Glutamatergic neuron (in vitro differentiated cells): ENCODE measurements around the gene IGSF10. TPM values are rescaled to one million over a fixed set of nuclear protein-coding genes. Genes with fewer than 3 reads are reported as not detected.
"Not testable (repeated sequence)": the region's sequence is repeated elsewhere in the genome, so short reads cannot be mapped to it uniquely, and the experiment has no call there.

Experiments used
- DNase-seq: peaks from one replicate; pipeline ENCODE4 v3.0.0; 2022
- H3K27ac Mint-ChIP-seq: one replicate; pipeline ENCODE4 v1.8.0; 2020; ENCODE audit warnings: mild to moderate bottlenecking, mixed read lengths, inconsistent platforms; ENCODE audit not compliant: unreplicated experiment
- H3K27me3 Mint-ChIP-seq: one replicate; pipeline ENCODE4 v1.8.0; 2020; ENCODE audit warnings: mild to moderate bottlenecking, moderate library complexity, mixed read lengths, inconsistent platforms; ENCODE audit not compliant: unreplicated experiment
- H3K36me3 Mint-ChIP-seq: one replicate; pipeline ENCODE4 v1.8.0; 2020; ENCODE audit warnings: mild to moderate bottlenecking, mixed read lengths, inconsistent platforms; ENCODE audit not compliant: unreplicated experiment
- H3K4me1 Mint-ChIP-seq: one replicate; pipeline ENCODE4 v1.8.0; 2020; ENCODE audit warnings: mild to moderate bottlenecking, low read depth, mixed read lengths, inconsistent platforms; ENCODE audit not compliant: unreplicated experiment
- H3K4me3 Mint-ChIP-seq: one replicate; pipeline ENCODE4 v1.8.0; 2020; ENCODE audit warnings: mild to moderate bottlenecking, mixed read lengths, inconsistent platforms; ENCODE audit not compliant: unreplicated experiment
- H3K9me3 Mint-ChIP-seq: one replicate; pipeline ENCODE4 v1.8.0; 2020; ENCODE audit warnings: mild to moderate bottlenecking, moderate library complexity, mixed read lengths, inconsistent platforms; ENCODE audit not compliant: unreplicated experiment
- total RNA-seq: library from RNA; stranded (reverse); fragmentation: NEBNext Ultra II Directional; extraction: Animal tissue kit (Norgen Biotek cat#: 25700); gene quantifications from one replicate; pipeline ENCODE4 v1.2.1, GENCODE V29; 2021; ENCODE audit not compliant: unreplicated experiment
- TF ChIP-seq, protein P1 (sequence below): fragments of 200-600 bp; sonication (generic); IDR thresholded peaks from one replicate; pipeline ENCODE4 v1.5.0; 2021; ENCODE audit not compliant: partially characterized antibody, unreplicated experiment

Gene IGSF10
- total RNA-seq, 1 donor from 2014 or later, result 0.05 TPM

DNA sequence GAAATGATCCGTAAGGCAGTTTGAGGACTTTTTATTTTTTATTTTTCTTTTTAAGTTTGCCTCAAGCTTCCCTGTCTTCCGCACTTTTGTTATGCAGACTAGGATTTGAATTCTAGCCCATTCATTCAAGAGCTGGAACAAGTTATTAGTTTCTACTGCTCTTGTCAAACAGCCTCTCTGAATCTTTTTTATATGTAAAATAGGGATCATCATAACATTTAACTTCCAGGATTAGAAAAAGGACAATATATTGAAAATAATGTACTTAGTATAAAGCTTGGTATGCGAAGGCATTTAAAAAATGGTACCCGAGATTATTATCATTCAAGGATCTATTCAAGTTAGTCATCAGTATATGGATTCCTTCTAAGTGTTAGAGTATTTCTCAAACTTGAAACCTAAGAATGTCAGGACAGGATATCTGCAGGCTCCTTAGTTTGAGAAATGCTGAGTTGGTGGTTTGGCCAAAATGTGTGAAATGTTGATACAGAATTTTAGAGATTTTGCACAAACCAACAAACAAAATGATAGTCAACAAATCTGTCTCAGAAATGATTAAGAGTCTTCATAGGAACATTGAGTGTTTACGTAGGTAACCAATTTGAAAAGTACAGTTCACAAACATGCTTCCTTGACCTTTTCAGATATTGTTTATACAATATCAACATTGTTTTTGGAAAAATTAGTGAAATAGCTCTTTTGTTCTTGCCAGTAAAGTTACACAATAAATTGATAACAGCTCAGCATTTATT is 40.5 kb upstream of the IGSF10 start:
- H3K27me3 Mint-ChIP-seq, result no peaks in the 10 kb centered on the region
- H3K36me3 Mint-ChIP-seq, result no peaks in the 10 kb centered on the region
- H3K9me3 Mint-ChIP-seq, result no peaks in the 10 kb centered on the region
- H3K4me3 Mint-ChIP-seq, result no peak overlapping the region
- DNase-seq, result no peak
- H3K27ac Mint-ChIP-seq, result no peak overlapping the region
- H3K4me1 Mint-ChIP-seq, result no peaks in the 10 kb centered on the region
- TF ChIP-seq, protein P1, sequence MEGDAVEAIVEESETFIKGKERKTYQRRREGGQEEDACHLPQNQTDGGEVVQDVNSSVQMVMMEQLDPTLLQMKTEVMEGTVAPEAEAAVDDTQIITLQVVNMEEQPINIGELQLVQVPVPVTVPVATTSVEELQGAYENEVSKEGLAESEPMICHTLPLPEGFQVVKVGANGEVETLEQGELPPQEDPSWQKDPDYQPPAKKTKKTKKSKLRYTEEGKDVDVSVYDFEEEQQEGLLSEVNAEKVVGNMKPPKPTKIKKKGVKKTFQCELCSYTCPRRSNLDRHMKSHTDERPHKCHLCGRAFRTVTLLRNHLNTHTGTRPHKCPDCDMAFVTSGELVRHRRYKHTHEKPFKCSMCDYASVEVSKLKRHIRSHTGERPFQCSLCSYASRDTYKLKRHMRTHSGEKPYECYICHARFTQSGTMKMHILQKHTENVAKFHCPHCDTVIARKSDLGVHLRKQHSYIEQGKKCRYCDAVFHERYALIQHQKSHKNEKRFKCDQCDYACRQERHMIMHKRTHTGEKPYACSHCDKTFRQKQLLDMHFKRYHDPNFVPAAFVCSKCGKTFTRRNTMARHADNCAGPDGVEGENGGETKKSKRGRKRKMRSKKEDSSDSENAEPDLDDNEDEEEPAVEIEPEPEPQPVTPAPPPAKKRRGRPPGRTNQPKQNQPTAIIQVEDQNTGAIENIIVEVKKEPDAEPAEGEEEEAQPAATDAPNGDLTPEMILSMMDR, result no peak

DNA sequence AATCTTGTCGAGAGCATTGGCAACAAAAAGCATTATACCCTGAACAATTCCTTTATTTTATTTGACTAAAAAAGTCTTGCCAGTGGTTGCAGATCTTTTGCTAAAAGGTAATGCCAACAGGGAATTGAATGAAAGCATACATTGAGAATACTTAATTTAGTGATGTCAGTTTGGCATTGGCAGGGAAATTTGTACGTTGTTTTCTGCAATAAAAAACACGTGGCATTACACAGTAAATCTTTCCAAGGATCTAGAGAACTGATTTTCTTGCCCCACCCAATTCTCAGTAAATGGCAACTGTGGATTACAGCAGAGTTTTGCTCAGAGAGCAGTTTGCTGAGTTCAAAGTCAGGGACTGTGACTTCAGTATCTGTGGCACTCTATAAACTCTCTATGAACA is 38.3 kb upstream of the IGSF10 start:
- Mint-ChIP-seq H3K27me3 (no peaks in the 10 kb centered on the region), H3K4me3 (no peak overlapping the region), H3K36me3 (no peaks in the 10 kb centered on the region), H3K27ac (no peak overlapping the region), H3K4me1 (no peaks in the 10 kb centered on the region), H3K9me3 (no peaks in the 10 kb centered on the region)
- no peak for DNase-seq
- TF ChIP-seq, protein P1, result no peak

DNA sequence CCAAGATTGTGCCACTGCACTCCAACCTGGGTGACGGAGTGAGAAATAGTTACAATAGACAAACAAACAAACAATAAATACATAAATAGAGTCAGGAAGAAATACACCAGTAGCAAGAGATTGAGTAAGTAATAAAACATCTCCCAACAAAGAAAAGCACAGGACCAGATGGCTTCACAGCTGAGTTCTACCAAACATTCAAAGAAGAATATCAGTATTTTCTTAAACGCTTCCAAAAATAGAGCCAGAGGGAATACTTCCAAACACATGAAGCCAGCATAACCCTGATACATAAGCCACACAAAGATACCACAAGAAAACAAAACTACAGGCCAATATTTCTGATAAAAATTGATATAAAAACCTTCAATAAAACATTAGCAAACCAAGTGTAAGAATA is 30.7 kb upstream of the IGSF10 start:
- no peak overlapping the region for H3K27ac Mint-ChIP-seq
- DNase-seq, result no peak

DNA sequence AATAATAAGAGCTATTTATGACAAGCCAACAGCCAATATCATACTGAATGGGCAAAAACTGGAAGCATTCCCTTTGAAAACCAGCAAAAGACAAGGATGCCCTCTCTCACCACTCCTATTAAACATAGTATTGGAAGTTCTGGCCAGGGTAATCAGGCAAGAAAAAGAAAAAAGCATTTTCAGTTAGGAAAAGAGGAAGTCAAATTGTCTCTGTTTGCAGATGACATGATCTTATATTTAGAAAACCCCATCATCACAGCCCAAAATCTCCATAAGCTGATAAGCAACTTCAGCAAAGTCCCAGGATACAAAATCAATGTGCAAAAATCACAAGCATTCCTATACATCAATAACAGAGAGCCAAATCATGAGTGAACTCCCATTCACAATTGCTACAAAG is 27.0 kb upstream of the IGSF10 start:
- not testable (repeated sequence) for H3K4me3 Mint-ChIP-seq, H3K27ac Mint-ChIP-seq, H3K36me3 Mint-ChIP-seq, H3K27me3 Mint-ChIP-seq, H3K4me1 Mint-ChIP-seq, DNase-seq, H3K9me3 Mint-ChIP-seq

More for the DNA sequence above, 30.7 kb upstream of the IGSF10 start:
- Mint-ChIP-seq H3K4me3 (no peak overlapping the region), H3K4me1 (no peaks in the 10 kb centered on the region), H3K36me3 (no peaks in the 10 kb centered on the region), H3K9me3 (no peaks in the 10 kb centered on the region), H3K27me3 (no peaks in the 10 kb centered on the region)
- TF ChIP-seq, protein P1, result no peak

DNA sequence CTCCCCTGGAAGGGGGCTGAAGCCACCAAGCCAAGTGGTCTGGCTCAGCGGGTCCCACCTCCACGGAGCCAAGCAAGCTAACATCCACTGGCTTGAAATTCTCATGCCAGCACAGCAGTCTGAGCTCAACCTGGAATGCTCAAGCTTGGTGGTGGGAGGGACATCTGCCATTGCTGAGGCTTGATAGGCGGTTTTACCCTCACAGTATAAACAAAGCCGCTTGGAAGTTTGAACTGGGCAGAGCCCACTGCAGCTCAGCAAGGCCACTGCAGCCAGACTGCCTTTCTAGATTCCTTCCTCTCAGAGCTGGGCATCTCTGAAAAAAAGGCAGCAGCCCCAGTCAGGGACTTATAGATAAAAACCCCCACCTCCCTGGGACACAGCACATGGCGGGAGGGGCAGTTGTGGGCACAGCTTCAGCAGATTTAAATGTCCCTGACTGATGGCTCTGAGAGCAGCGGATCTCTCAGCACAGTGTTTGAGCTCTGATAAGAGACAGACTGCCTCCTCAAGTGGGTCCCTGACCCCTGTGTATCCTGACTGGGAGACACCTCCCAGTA is 23.2 kb upstream of the IGSF10 start:
- no peak for DNase-seq
- Mint-ChIP-seq H3K27me3 (no peaks in the 10 kb centered on the region), H3K4me1 (no peaks in the 10 kb centered on the region), H3K4me3 (no peak overlapping the region), H3K9me3 (no peaks in the 10 kb centered on the region), H3K36me3 (peaks cover 14% of the 10 kb centered on the region), H3K27ac (no peak overlapping the region)
- TF ChIP-seq, protein P1, result no peak
